Fibroblast of lung (primary cell): ENCODE measurements around the gene CHDH. TPM values are rescaled to one million over a fixed set of nuclear protein-coding genes. Genes with fewer than 3 reads are reported as not detected.

Experiments used
- DNase-seq, 2 donors: peaks; one replicate each; pipeline versions ENCODE4 v3.0.0 to v3.0.0-alpha.2; 2010; ENCODE audit warnings: low read depth in 2 of 2
- H2AFZ ChIP-seq: 2 replicates; pipeline ENCODE4 v1.5.1; 2012; ENCODE audit warnings: low read length, control low read depth, inconsistent platforms
- H3K27ac ChIP-seq: 2 replicates; pipeline ENCODE4 v1.5.1; 2011; ENCODE audit warnings: low read length, control low read depth; ENCODE audit not compliant: insufficient read depth
- H3K27me3 ChIP-seq: 2 replicates; pipeline ENCODE4 v1.5.1; 2011; ENCODE audit warnings: mild to moderate bottlenecking, low read length; ENCODE audit not compliant: control insufficient read depth, insufficient read depth
- H3K36me3 ChIP-seq: 2 replicates; pipeline ENCODE4 v1.5.1; 2011; ENCODE audit warnings: low read length; ENCODE audit not compliant: control insufficient read depth, insufficient read depth
- H3K4me1 ChIP-seq: 2 replicates; pipeline ENCODE4 v1.5.1; 2011; ENCODE audit warnings: low read length; ENCODE audit not compliant: control insufficient read depth, insufficient read depth; ENCODE audit errors: extremely low read depth
- H3K4me2 ChIP-seq: 2 replicates; pipeline ENCODE4 v1.5.1; 2011; ENCODE audit warnings: low read length, control low read depth; ENCODE audit not compliant: insufficient read depth; ENCODE audit errors: extremely low read depth
- H3K4me3 ChIP-seq, 4 experiments: fragments of 200-600 bp in 1 of 4; sonication (generic) in 1 of 4; replicated peaks in 1 of 4; 2 replicates each; pipeline ENCODE4 v1.5.1; 2011 to 2016; ENCODE audit warnings: low read length in 4 of 4, low read depth in 3 of 4, mild to moderate bottlenecking in 3 of 4, control low read depth in 2 of 4, inconsistent platforms in 1 of 4, mixed read lengths in 1 of 4; ENCODE audit not compliant: insufficient read depth in 1 of 4; ENCODE audit errors: control extremely low read depth in 1 of 4
- H3K79me2 ChIP-seq: 2 replicates; pipeline ENCODE4 v1.5.1; 2012; ENCODE audit warnings: mild to moderate bottlenecking, low read length, inconsistent platforms; ENCODE audit not compliant: control insufficient read depth, insufficient read depth
- H3K9ac ChIP-seq: 2 replicates; pipeline ENCODE4 v1.5.1; 2011; ENCODE audit warnings: mild to moderate bottlenecking, low read length, control low read depth; ENCODE audit not compliant: insufficient read depth
- H3K9me3 ChIP-seq: 2 replicates; pipeline ENCODE4 v1.5.1; 2012; ENCODE audit warnings: low read depth, low read length; ENCODE audit not compliant: control insufficient read depth, insufficient read depth
- H4K20me1 ChIP-seq: 2 replicates; pipeline ENCODE4 v1.5.1; 2011; ENCODE audit warnings: low read length; ENCODE audit not compliant: control insufficient read depth, insufficient read depth; ENCODE audit errors: extremely low read depth
- EZH2 ChIP-seq: IDR thresholded peaks from 2 replicates; pipeline ENCODE4 v1.5.1; 2012; ENCODE audit warnings: low read length, control low read depth, mild to moderate bottlenecking; ENCODE audit errors: missing control alignments
- polyA plus RNA-seq, 2 donors: library from polyadenylated mRNA; depleted of rRNA in 1 of 2; stranded (reverse) in 1 of 2; unstranded in 1 of 2; fragments of >200 nt; gene quantifications; 2 replicates each; pipeline ENCODE4 v1.2.1, GENCODE V29; 2011 to 2012; ENCODE audit warnings: missing spikeins in 1 of 2
- total RNA-seq: library from RNA; depleted of rRNA; stranded (reverse); fragments of >200 nt; gene quantifications from 2 replicates; pipeline ENCODE4 v1.2.1, GENCODE V29; 2014
- TF ChIP-seq, protein P1 (sequence below), 2 donors: IDR thresholded peaks in 1 of 2; conservative IDR thresholded peaks in 1 of 2; 1 replicate in 1 of 2; 2 replicates in 1 of 2; pipeline ENCODE4 v1.5.1; 2011 to 2012; ENCODE audit warnings: low read length in 2 of 2, control low read depth in 1 of 2, inconsistent platforms in 1 of 2, low read depth in 1 of 2, mild to moderate bottlenecking in 1 of 2

CHDH gene
- total and polyA plus RNA-seq, 2 donors (not counting 1 experiment from before 2014, with no cell fraction given), result 0.23 to 0.83 TPM

GRCh38 chr3:53849916-53850315 is 3.7 kb upstream of the CHDH start:
- Histone ChIP-seq H3K79me2 (no peaks in the 10 kb centered on the region), H3K9ac (no peak overlapping the region), H3K4me2 (no peak overlapping the region), H2AFZ (no peak overlapping the region), H3K4me1 (no peaks in the 10 kb centered on the region), H3K9me3 (no peaks in the 10 kb centered on the region), H4K20me1 (no peaks in the 10 kb centered on the region), H3K27ac (no peak overlapping the region), H3K36me3 (no peaks in the 10 kb centered on the region), H3K4me3 (no peak overlapping the region), H3K27me3 (peaks cover 30% of the 10 kb centered on the region)
- DNase-seq, result no peak
- no peak for TF ChIP-seq EZH2
- TF ChIP-seq, protein P1, sequence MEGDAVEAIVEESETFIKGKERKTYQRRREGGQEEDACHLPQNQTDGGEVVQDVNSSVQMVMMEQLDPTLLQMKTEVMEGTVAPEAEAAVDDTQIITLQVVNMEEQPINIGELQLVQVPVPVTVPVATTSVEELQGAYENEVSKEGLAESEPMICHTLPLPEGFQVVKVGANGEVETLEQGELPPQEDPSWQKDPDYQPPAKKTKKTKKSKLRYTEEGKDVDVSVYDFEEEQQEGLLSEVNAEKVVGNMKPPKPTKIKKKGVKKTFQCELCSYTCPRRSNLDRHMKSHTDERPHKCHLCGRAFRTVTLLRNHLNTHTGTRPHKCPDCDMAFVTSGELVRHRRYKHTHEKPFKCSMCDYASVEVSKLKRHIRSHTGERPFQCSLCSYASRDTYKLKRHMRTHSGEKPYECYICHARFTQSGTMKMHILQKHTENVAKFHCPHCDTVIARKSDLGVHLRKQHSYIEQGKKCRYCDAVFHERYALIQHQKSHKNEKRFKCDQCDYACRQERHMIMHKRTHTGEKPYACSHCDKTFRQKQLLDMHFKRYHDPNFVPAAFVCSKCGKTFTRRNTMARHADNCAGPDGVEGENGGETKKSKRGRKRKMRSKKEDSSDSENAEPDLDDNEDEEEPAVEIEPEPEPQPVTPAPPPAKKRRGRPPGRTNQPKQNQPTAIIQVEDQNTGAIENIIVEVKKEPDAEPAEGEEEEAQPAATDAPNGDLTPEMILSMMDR (conservative IDR thresholded peaks at IDR 0.05 in 1 of 2, IDR thresholded peaks at IDR 0.05 in 1 of 2; ENCODE audit: low read depth in 1 of 2, low read length in 2 of 2), result no peak

DNA sequence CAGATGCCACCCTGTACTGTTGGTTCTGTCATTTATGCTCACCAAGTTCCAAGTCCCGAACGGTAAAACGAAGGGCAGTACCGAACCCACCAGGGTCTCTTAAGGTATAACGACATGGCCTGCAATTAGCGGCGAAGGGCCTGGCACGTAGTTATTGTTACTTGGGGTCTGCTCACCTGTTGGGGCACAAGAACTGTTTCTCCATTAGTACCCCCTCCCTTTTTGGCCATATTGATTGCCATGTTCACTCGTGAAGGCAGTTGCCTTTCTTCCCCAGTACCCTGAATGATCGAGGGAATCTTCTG is 584 bp upstream of the CHDH start:
- no peak for DNase-seq
- Histone ChIP-seq H2AFZ (no peak overlapping the region), H3K4me3 (peak overlapping the region in 1 of 4 experiments; percentile 58), H4K20me1 (no peaks in the 10 kb centered on the region), H3K27me3 (peaks cover 30% of the 10 kb centered on the region), H3K4me2 (no peak overlapping the region), H3K9me3 (no peaks in the 10 kb centered on the region), H3K36me3 (no peaks in the 10 kb centered on the region), H3K4me1 (no peaks in the 10 kb centered on the region), H3K79me2 (no peaks in the 10 kb centered on the region), H3K9ac (no peak overlapping the region), H3K27ac (no peak overlapping the region)
- peak; percentile 12 for TF ChIP-seq EZH2
- TF ChIP-seq, protein P1 (conservative IDR thresholded peaks at IDR 0.05 in 1 of 2, IDR thresholded peaks at IDR 0.05 in 1 of 2; ENCODE audit: low read depth in 1 of 2, low read length in 2 of 2), result no peak

- Histone ChIP-seq H3K4me2 (peak overlapping the region; percentile 80), H3K9me3 (no peaks in the 10 kb centered on the region), H3K27me3 (peaks cover 35% of the 10 kb centered on the region), H3K4me3 (peak overlapping the region; percentile 41 to 58 (median 54)), H2AFZ (peak overlapping the region; percentile 70), H3K36me3 (no peaks in the 10 kb centered on the region), H3K79me2 (no peaks in the 10 kb centered on the region), H3K27ac (no peak overlapping the region), H3K9ac (peak overlapping the region; percentile 16), H4K20me1 (no peaks in the 10 kb centered on the region), H3K4me1 (no peaks in the 10 kb centered on the region)
- TF ChIP-seq EZH2, result no peak
- TF ChIP-seq, protein P1 (conservative IDR thresholded peaks at IDR 0.05 in 1 of 2, IDR thresholded peaks at IDR 0.05 in 1 of 2; ENCODE audit: low read depth in 1 of 2, low read length in 2 of 2), result no peak
- no peak for DNase-seq
These were observed 412 bp downstream of the CHDH start for GRCh38 chr3:53845881-53846133.
